T47D (cell line): Measurements from ENCODE around the gene SOX12.
A peak's percentile ranks its signal among the peaks of the same experiment; 100 is the strongest.

ENCODE experiments used
- DNase-seq, 2 experiments: peaks; one replicate each; pipeline versions ENCODE4 v3.0.0 to v3.0.0-alpha.2; 2011 to 2012; ENCODE audit warnings: low read depth in 1 of 2, low spot score in 1 of 2
- JUND ChIP-seq: IDR thresholded peaks from 2 replicates; pipeline ENCODE4 v1.6.1; 2012; ENCODE audit warnings: low read depth
- in situ Hi-C: cut with HindIII; loops from 2 replicates; pipeline ENCODE4 v1.10.0; 2016; ENCODE audit warnings: low sequenced_read_pairs, low pct_unique_long_range_greater_than_20kb

Gene SOX12

GRCh38 chr20:309841-310644 is 15.3 kb upstream of the SOX12 start:
- no peak for TF ChIP-seq JUND
- in situ Hi-C loops, result no loop called here
- DNase-seq, result no peak

DNA sequence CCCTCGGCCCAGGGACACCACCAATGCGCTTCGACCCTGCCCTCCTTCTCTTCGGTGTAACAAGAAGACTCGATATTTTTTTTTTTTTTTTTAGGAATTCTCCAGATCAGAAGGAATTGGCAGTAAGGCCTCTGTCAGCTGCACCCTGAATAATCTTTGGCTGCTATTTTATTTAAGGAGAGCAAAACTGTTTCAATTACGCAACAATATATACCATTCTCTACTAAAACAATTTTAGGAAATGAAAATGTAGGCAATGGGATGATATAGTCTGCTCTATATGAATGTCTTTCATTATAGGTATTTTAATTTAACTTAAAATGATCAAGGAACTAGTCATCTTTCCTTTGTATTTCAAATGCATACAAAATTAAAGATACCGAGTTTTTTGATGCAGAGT is 14.7 kb upstream of the SOX12 start:
- TF ChIP-seq JUND, result no peak
- DNase-seq, result no peak
- in situ Hi-C loops, result no loop called here

- DNase-seq, result no peak
- TF ChIP-seq JUND, result no peak
- in situ Hi-C loops, result no loop called here
These were observed 13.7 kb upstream of the SOX12 start for GRCh38 chr20:311609-312008.

- no peak for DNase-seq
- in situ Hi-C loops, result no loop called here
- TF ChIP-seq JUND, result no peak
These were observed 13.3 kb upstream of the SOX12 start for GRCh38 chr20:312067-312466.

DNA sequence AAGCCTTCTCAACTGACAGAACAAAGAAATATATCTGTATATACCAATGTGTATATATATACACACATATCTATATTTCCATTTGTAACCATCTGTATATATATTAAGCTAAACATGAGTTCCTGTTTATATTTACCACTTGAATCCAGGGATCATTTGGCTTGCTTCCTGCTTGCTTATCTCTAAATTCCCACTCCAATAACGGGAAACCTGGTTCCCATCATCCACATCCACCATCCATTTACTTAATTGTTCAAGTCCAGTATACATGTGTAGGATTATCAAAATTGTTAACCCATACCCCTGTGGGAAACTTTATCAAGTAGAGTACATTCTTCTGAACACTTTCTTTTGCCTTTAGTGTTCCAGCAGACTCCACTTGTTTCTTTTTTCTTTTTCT is 12.5 kb upstream of the SOX12 start:
- no peak for DNase-seq
- in situ Hi-C loops, result no loop called here
- TF ChIP-seq JUND, result no peak

GRCh38 chr20:313402-313801 is 11.9 kb upstream of the SOX12 start:
- no peak for TF ChIP-seq JUND
- DNase-seq, result no peak
- in situ Hi-C loops, result no loop called here

- in situ Hi-C loops, result no loop called here
- TF ChIP-seq JUND, result no peak
- no peak for DNase-seq
These were observed 11.4 kb upstream of the SOX12 start for GRCh38 chr20:313948-314347.

DNA sequence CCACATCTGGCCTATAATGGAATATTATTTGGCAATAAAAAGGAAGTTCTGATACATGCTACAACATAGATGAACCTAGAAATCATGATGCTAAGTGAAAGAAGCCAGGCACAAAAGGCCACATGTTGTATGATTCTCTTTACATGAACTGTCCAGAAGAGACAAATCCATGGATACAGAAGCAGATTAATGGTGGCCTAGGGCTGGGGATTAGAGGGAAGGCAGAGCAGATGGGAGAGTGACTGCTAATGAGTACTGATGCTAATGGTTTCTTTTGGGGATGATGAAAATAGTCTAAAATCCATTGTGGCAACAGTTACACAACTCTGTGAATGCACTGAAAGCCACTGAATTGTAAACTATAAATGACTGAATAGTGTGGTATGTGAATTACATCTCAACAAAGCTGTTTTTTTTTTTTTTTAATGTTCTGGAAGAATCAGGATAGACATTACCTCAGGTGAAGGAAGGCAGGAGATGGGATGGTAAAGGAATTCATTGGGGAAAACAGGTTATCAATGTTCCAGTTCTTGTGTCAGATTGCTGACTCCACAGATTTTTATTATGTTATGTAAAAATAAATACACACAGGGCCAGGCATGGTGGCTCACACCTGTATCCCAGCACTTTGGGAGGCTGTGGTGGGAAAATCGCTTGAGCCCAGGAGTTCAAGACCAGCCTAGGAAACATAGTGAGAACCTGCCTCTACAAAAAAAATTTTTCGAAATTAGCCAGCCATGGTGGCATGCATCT is 8.9 kb upstream of the SOX12 start:
- no peak for TF ChIP-seq JUND
- in situ Hi-C loops, result no loop called here
- DNase-seq, result no peak

GRCh38 chr20:324177-325044 is 941 bp upstream of the SOX12 start:
- DNase-seq, result peak; percentile 88 to 95

DNA sequence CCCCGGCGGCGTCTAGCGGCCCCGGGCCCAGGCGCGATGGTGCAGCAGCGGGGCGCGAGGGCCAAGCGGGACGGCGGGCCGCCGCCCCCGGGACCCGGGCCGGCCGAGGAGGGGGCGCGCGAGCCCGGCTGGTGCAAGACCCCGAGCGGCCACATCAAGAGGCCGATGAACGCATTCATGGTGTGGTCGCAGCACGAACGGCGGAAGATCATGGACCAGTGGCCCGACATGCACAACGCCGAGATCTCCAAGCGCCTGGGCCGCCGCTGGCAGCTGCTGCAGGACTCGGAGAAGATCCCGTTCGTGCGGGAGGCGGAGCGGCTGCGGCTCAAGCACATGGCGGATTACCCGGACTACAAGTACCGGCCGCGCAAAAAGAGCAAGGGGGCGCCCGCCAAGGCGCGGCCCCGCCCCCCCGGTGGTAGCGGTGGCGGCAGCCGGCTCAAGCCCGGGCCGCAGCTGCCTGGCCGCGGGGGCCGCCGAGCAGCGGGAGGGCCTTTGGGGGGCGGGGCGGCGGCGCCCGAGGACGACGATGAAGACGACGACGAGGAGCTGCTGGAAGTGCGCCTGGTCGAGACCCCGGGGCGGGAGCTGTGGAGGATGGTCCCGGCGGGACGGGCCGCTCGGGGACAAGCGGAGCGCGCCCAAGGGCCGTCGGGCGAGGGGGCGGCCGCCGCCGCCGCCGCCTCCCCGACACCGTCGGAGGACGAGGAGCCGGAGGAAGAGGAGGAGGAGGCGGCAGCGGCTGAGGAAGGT is 715 bp downstream of the SOX12 start:
- in situ Hi-C loops, result no loop called here
- peak in 1 of 2 experiments; percentile 61 for DNase-seq
- no peak for TF ChIP-seq JUND

More at GRCh38 chr20:324177-325044, 941 bp upstream of the SOX12 start:
- in situ Hi-C loops, result no loop called here
- TF ChIP-seq JUND, result no peak

DNA sequence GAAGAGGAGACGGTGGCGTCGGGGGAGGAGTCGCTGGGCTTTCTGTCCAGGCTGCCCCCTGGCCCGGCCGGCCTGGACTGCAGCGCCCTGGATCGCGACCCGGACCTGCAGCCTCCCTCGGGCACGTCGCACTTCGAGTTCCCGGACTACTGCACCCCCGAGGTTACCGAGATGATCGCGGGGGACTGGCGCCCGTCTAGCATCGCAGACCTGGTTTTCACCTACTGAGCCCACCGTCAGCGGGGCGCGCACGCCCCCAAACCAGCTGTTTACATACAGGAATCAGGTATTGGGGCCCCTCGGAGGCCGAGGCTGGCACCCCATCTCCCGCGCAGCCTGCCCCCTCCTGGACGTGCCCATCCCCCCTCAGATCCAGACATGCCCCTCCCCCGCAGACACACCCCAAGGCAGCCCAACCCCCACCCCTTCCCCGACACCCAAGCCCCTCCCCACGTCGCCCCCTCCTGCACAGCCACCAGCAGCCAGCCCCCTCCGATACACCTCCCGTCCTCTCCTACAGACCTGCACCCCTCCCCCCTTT is 1.4 kb downstream of the SOX12 start:
- in situ Hi-C loops, result no loop called here
- peak in 1 of 2 experiments; percentile 68 for DNase-seq
- TF ChIP-seq JUND, result no peak
